ENCODE measurements around the gene TSPAN5. TPM values are rescaled to one million over a fixed set of nuclear protein-coding genes. Genes with fewer than 3 reads are reported as not detected.

Gene TSPAN5
- total RNA-seq, 1 donor from 2014 or later: 25.0 TPM

DNA sequence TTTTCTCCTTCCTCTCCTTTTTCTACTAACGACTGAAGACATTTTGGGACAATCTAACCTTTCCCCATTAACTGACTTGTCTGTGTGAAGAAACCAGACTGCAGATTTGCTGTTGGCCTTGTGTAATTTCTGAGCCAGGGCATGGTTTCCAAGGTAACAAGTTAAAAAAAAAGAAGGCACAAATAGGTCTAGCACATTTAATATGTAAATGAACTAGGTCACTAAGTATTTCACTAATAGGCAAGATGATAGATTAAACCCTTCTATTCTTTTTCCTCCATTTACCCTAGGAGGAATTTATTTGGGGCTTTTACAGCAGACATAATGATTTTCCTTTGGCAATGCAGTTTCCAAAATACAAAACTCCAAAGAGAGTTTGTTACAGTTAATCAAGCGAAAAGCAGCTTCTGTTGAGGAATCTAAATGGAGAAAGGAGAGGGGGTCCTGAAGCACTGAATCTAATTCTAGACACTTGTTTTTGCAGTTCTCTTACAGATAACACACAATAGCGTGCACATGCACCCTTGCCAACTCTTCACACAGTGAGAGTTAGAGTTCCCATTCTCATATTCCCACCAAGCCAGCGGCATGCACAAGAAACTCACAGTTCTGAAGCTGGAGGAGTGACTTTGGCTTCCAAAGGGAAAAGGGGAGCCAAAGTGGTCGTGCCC lies 72.0 kb downstream of the TSPAN5 start:
- Mint-ChIP-seq H3K9me3 (no peaks in the 10 kb centered on the region), H3K36me3 (ENCODE audit: low read depth) (no peaks in the 10 kb centered on the region), H3K27ac (ENCODE audit: unreplicated experiment) (peak overlapping the region; percentile 62), H3K27me3 (ENCODE audit: low read depth) (no peaks in the 10 kb centered on the region), H3K4me3 (no peak overlapping the region), H3K4me1 (peaks cover 41% of the 10 kb centered on the region)
- TF ChIP-seq, protein P1, sequence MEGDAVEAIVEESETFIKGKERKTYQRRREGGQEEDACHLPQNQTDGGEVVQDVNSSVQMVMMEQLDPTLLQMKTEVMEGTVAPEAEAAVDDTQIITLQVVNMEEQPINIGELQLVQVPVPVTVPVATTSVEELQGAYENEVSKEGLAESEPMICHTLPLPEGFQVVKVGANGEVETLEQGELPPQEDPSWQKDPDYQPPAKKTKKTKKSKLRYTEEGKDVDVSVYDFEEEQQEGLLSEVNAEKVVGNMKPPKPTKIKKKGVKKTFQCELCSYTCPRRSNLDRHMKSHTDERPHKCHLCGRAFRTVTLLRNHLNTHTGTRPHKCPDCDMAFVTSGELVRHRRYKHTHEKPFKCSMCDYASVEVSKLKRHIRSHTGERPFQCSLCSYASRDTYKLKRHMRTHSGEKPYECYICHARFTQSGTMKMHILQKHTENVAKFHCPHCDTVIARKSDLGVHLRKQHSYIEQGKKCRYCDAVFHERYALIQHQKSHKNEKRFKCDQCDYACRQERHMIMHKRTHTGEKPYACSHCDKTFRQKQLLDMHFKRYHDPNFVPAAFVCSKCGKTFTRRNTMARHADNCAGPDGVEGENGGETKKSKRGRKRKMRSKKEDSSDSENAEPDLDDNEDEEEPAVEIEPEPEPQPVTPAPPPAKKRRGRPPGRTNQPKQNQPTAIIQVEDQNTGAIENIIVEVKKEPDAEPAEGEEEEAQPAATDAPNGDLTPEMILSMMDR (conservative IDR thresholded peaks at IDR 0.05): no peak
- no peak for DNase-seq (ENCODE audit: low read depth, low spot score)

DNA sequence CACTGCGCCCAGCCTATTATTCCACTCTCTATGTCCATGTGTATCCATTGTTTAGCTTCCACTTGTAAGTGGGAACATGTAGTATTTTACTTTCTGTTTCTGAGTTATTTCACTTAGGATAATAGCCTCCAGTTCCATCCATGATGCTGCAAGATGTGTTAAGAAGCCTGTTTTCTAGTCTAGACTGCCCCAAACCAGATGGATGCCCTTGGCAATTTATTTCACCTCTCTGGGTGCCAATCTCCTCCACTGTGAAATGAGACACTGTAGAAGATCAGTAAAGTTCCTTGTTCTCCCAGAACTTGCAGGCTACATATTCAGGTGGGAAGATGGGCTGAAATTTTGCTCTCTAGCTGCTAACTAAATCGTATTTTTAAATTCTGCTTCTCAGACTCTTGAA lies 72.8 kb downstream of the TSPAN5 start:
- H3K27ac Mint-ChIP-seq (ENCODE audit: unreplicated experiment): no peak overlapping the region
- H3K36me3 Mint-ChIP-seq (ENCODE audit: low read depth): no peaks in the 10 kb centered on the region
- TF ChIP-seq, protein P1 (conservative IDR thresholded peaks at IDR 0.05): no peak
- no peaks in the 10 kb centered on the region for H3K9me3 Mint-ChIP-seq
- DNase-seq (ENCODE audit: low read depth, low spot score): no peak
- H3K4me3 Mint-ChIP-seq: no peak overlapping the region
- no peaks in the 10 kb centered on the region for H3K27me3 Mint-ChIP-seq (ENCODE audit: low read depth)
- H3K4me1 Mint-ChIP-seq: peaks cover 48% of the 10 kb centered on the region

DNA sequence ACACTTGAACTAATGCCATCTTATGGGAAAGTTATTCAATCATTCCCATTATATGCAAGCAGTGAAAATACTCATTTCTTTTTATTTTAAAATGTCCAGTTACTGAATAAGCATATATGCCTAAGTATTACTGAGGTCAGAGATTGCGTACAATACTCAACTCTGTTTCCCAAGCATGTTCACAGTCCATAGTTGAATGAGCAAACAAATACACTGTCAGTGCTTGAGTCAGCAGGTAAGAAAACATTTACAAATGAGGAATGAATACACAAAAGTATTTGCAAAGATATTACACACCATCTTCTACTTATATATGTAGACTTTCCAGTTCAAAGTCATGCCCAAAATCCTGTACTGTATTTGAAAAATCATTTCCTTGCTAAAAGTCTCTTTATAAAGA lies 74.1 kb downstream of the TSPAN5 start:
- DNase-seq (ENCODE audit: low read depth, low spot score): no peak
- H3K4me1 Mint-ChIP-seq: peaks cover 50% of the 10 kb centered on the region
- H3K27me3 Mint-ChIP-seq (ENCODE audit: low read depth): no peaks in the 10 kb centered on the region
- H3K4me3 Mint-ChIP-seq: no peak overlapping the region
- no peaks in the 10 kb centered on the region for H3K36me3 Mint-ChIP-seq (ENCODE audit: low read depth)
- H3K27ac Mint-ChIP-seq (ENCODE audit: unreplicated experiment): no peak overlapping the region
- no peaks in the 10 kb centered on the region for H3K9me3 Mint-ChIP-seq
- TF ChIP-seq, protein P1 (conservative IDR thresholded peaks at IDR 0.05): no peak

DNA sequence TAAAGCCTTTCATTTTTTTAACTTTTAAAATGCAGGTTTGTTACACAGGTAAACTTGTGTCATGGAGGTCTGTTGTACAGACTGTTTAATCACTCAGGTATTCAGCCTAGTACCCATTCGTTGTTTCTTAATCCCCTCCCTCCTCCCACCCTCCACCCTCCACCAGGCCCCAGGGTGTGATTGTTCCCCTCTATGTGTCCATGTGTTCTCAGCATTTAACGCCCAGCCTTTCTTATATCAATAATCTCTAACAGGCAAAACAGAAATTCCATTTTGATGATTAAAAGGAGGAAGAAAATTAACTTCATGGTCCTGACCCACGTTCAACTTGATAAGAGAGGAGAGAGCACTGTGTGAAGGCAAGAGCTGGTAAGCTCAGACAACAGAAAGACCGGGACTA lies 75.1 kb downstream of the TSPAN5 start:
- peaks cover 45% of the 10 kb centered on the region for H3K4me1 Mint-ChIP-seq
- no peak for DNase-seq (ENCODE audit: low read depth, low spot score)
- H3K36me3 Mint-ChIP-seq (ENCODE audit: low read depth): no peaks in the 10 kb centered on the region
- TF ChIP-seq, protein P1 (conservative IDR thresholded peaks at IDR 0.05): no peak
- H3K9me3 Mint-ChIP-seq: no peaks in the 10 kb centered on the region
- no peaks in the 10 kb centered on the region for H3K27me3 Mint-ChIP-seq (ENCODE audit: low read depth)
- no peak overlapping the region for H3K4me3 Mint-ChIP-seq
- no peak overlapping the region for H3K27ac Mint-ChIP-seq (ENCODE audit: unreplicated experiment)

DNA sequence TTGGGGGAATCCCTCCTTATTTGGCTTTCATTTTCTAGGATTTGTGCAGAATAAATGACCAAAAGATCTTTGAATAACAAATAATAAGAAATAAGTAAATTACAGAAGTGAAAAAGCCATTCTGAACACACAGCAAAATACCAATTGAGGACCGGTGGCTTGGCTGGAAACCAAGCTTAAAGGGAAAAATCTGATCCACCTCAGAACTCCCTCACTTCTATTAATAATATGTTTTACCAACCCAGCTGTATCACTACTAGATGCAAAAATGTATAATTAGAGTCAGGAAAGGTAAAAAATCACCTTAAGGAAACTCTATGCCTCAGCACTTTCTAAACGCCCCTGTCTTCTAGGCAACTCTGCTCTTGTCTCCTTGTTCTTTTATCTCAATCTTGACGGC lies 77.3 kb downstream of the TSPAN5 start:
- Mint-ChIP-seq H3K9me3 (no peaks in the 10 kb centered on the region), H3K4me3 (no peak overlapping the region), H3K36me3 (ENCODE audit: low read depth) (no peaks in the 10 kb centered on the region), H3K27ac (ENCODE audit: unreplicated experiment) (no peak overlapping the region), H3K4me1 (peaks cover 25% of the 10 kb centered on the region), H3K27me3 (ENCODE audit: low read depth) (no peaks in the 10 kb centered on the region)
- TF ChIP-seq, protein P1 (conservative IDR thresholded peaks at IDR 0.05): no peak
- DNase-seq (ENCODE audit: low read depth, low spot score): no peak
